22Rv1 (cell line): ENCODE measurements around the gene ARHGAP45.

Experiments used
- ZFX ChIP-seq: fragments of 450-650 bp; IDR thresholded peaks from 2 replicates; pipeline ENCODE4 v1.6.1; 2017; ENCODE audit warnings: antibody characterized with exemption, borderline replicate concordance
- TF ChIP-seq, protein P1 (sequence below): fragments of 450-650 bp; IDR thresholded peaks from 2 replicates; pipeline ENCODE4 v1.5.1; 2017; ENCODE audit warnings: mild to moderate bottlenecking

DNA sequence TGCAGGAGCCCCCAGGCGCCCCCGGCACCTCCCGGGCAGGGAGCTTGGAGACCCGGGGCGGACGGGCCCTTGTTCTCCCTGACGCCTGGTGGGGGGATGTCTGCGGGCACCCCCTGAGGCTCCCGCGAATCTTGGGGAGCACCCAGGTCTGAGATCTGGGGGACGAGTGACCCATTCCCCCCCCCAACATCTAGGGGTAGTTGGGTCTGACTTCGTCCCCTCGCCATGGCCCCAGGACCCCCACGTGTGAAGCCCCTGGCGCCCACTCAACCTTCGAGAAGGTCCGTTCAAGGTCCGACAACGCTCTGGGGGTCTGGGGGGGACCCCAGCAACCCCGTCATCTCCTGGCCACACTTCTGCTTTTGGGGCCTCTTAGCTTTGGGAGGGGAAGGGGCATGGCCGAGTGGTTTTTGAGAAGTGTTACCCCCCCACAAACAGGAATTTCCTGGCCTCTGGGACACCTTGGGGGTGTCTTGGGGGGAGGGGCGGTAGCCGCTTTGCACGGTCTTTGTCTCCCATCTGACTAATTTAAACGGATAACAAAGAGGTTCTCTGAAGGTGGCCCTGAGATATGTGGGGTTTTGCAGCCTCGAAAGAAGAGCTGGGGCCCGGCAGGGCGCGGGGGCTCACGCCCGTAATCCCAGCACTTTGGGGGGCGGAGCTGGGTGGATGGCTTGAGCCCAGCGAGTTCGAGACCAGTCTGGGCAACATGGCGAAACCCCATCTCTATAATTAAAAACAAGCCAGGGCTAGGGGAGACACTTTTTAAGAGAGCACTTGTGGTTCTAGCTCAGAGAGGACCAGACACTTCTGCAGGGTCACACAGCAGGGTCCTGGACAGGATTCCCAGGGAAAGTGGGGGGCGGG lies 40.0 kb upstream of the ARHGAP45 start:
- TF ChIP-seq, protein P1, sequence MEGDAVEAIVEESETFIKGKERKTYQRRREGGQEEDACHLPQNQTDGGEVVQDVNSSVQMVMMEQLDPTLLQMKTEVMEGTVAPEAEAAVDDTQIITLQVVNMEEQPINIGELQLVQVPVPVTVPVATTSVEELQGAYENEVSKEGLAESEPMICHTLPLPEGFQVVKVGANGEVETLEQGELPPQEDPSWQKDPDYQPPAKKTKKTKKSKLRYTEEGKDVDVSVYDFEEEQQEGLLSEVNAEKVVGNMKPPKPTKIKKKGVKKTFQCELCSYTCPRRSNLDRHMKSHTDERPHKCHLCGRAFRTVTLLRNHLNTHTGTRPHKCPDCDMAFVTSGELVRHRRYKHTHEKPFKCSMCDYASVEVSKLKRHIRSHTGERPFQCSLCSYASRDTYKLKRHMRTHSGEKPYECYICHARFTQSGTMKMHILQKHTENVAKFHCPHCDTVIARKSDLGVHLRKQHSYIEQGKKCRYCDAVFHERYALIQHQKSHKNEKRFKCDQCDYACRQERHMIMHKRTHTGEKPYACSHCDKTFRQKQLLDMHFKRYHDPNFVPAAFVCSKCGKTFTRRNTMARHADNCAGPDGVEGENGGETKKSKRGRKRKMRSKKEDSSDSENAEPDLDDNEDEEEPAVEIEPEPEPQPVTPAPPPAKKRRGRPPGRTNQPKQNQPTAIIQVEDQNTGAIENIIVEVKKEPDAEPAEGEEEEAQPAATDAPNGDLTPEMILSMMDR = no peak
- no peak for TF ChIP-seq ZFX
